ENCODE results near the gene KANTR. TPM values are rescaled to one million over a fixed set of nuclear protein-coding genes. Genes with fewer than 3 reads are reported as not detected.

The KANTR gene
- polyA plus RNA-seq (ENCODE audit: insufficient read length in 4 of 4) = 10 to 100 TPM in 3 of 4 donors, 1 to 10 TPM in 1; 8.8 to 49.3 (median 24.5) TPM

GRCh38 chrX:53093748-53094581 lies at the start of gene KANTR:
TSS of gene KANTR (plus strand) at chrX:53094142. CDS start at chrX:53124273, 30,131 bp downstream.
- peak in 3 of 4 donors; percentile 74 to 93 (median 82) for DNase-seq (ENCODE audit: low read depth in 4 of 4, low spot score in 2 of 4)

GRCh38 chrX:53044995-53045394 lies 48.9 kb upstream of the KANTR start:
- DNase-seq (ENCODE audit: low read depth in 4 of 4, low spot score in 2 of 4) = no peak

GRCh38 chrX:53047228-53047627 lies 46.7 kb upstream of the KANTR start:
- DNase-seq (ENCODE audit: low read depth in 4 of 4, low spot score in 2 of 4) = no peak

- DNase-seq (ENCODE audit: low read depth in 4 of 4, low spot score in 2 of 4) = peak; percentile 30 to 61 (median 52)
Measured at GRCh38 chrX:53048169-53049126, 45.5 kb upstream of the KANTR start, which contains the start of gene GPR173. TSS of gene GPR173 (plus strand) at chrX:53048789. CDS start at chrX:53076622, 27,833 bp downstream.

GRCh38 chrX:53049127-53049517 lies 44.8 kb upstream of the KANTR start:
- DNase-seq (ENCODE audit: low read depth in 4 of 4, low spot score in 2 of 4) = no peak

- DNase-seq (ENCODE audit: low read depth in 4 of 4, low spot score in 2 of 4) = no peak
Measured at GRCh38 chrX:53050841-53051240, 43.1 kb upstream of the KANTR start.

GRCh38 chrX:53055244-53055849 lies 38.6 kb upstream of the KANTR start:
- DNase-seq (ENCODE audit: low read depth in 4 of 4, low spot score in 2 of 4) = no peak

- DNase-seq (ENCODE audit: low read depth in 4 of 4, low spot score in 2 of 4) = no peak
Measured at GRCh38 chrX:53056292-53056691, 37.6 kb upstream of the KANTR start.

GRCh38 chrX:53065104-53065503 lies 28.8 kb upstream of the KANTR start:
- no peak for DNase-seq (ENCODE audit: low read depth in 4 of 4, low spot score in 2 of 4)

- DNase-seq (ENCODE audit: low read depth in 4 of 4, low spot score in 2 of 4) = no peak
Measured at GRCh38 chrX:53071064-53071463, 22.9 kb upstream of the KANTR start.

GRCh38 chrX:53071604-53072417 lies 22.1 kb upstream of the KANTR start:
- DNase-seq (ENCODE audit: low read depth in 4 of 4, low spot score in 2 of 4) = peak in 1 of 4 donors; percentile 68

- no peak for DNase-seq (ENCODE audit: low read depth in 4 of 4, low spot score in 2 of 4)
Measured at GRCh38 chrX:53072418-53073114, 21.4 kb upstream of the KANTR start.

- no peak for DNase-seq (ENCODE audit: low read depth in 4 of 4, low spot score in 2 of 4)
Measured at GRCh38 chrX:53073115-53073586, 20.8 kb upstream of the KANTR start.

GRCh38 chrX:53075011-53075410 lies 18.9 kb upstream of the KANTR start:
- DNase-seq (ENCODE audit: low read depth in 4 of 4, low spot score in 2 of 4) = no peak

GRCh38 chrX:53076671-53077070 lies 17.3 kb upstream of the KANTR start:
- no peak for DNase-seq (ENCODE audit: low read depth in 4 of 4, low spot score in 2 of 4)

GRCh38 chrX:53077207-53078197 lies 16.4 kb upstream of the KANTR start:
- no peak for DNase-seq (ENCODE audit: low read depth in 4 of 4, low spot score in 2 of 4)

GRCh38 chrX:53078943-53079342 lies 15.0 kb upstream of the KANTR start:
- DNase-seq (ENCODE audit: low read depth in 4 of 4, low spot score in 2 of 4) = no peak

Data from left renal cortex interstitium (tissue), 4 donors.